Activated CD8-positive, alpha-beta memory T cell treated with anti-CD3 and anti-CD28 coated beads, Interleukin-2, amount 50 U/mL, for 24 hours (primary cell): ENCODE results near the gene KCNJ4.
"Not testable (repeated sequence)": the region's sequence is repeated elsewhere in the genome, so short reads cannot be mapped to it uniquely, and the experiment has no call there.

Experiments used
- DNase-seq: peaks from one replicate; pipeline ENCODE4 v3.0.0-alpha.2; 2020; ENCODE audit errors: extremely low read depth

The KCNJ4 gene

DNA sequence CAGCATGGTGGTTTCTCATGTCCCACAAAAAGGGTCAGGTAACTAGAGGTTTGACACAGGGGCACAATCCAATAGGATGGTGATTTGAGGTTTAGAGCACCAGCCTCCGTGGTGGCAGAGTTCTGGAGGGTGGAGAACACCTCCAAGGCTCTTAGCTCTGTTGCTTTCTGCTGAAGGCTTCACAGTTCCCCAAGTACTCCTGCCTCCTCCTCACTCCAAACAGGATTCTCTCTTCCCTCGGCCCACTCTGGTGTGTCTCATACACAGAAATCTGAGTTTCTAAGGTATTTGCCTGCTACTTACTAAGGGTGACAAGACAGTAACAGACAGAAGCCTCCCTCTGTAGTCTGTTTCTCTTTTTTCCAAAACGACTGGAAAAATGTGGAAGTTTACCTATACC is 73.6 kb downstream of the KCNJ4 start:
- DNase-seq, result not testable (repeated sequence)
